ENCODE measurements around the gene STX5. TPM values are rescaled to one million over a fixed set of nuclear protein-coding genes. Genes with fewer than 3 reads are reported as not detected.

Gene STX5
- total and polyA plus RNA-seq, 9 of the 15 experiments (the other 6 are each of a cell fraction or from before 2014, with no cell fraction given), result 2.8 to 28.6 (median 23.7) TPM

DNA sequence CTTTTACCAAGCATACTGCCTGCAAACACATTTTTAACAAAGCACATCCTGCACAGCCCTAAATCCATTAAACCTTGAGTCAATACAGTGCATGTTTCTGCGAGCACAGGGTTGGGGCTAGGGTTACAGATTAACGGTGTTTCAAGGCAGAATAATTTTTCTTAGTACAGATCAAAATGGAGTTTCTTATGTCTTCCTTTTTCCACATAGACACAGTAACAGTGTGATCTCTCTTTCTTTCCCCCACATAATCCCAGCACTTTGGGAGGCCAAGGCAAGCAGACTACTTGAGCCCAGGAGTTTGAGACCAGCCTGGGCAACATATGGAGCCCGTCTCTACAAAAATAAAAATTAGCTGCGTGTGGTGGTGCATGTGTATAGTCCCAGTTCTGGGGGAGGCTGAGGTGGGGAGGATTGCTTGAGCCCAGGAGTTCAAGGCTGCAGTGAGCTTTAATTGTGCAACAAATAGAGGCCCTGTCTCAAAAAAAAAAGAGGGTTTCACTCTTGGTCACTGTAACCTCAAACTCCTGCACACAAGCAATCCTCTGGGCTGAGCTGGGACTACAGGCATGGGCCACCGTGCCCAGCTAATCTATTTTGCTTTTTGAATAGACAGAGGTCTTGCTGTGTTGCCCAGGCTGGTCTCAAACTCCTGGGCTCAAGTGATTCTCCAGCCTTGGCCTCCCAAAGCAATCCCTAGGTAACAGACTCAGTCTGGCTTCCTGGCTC is 29.1 kb upstream of the STX5 start (continued):
- TF ChIP-seq, protein P1, sequence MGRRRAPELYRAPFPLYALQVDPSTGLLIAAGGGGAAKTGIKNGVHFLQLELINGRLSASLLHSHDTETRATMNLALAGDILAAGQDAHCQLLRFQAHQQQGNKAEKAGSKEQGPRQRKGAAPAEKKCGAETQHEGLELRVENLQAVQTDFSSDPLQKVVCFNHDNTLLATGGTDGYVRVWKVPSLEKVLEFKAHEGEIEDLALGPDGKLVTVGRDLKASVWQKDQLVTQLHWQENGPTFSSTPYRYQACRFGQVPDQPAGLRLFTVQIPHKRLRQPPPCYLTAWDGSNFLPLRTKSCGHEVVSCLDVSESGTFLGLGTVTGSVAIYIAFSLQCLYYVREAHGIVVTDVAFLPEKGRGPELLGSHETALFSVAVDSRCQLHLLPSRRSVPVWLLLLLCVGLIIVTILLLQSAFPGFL (CRISPR knock-in tag; IDR thresholded peaks at IDR 0.05), result 0 out of 2 replicates have a peak, but pooled peaks have one; percentile 21
- TF ChIP-seq, protein P2, sequence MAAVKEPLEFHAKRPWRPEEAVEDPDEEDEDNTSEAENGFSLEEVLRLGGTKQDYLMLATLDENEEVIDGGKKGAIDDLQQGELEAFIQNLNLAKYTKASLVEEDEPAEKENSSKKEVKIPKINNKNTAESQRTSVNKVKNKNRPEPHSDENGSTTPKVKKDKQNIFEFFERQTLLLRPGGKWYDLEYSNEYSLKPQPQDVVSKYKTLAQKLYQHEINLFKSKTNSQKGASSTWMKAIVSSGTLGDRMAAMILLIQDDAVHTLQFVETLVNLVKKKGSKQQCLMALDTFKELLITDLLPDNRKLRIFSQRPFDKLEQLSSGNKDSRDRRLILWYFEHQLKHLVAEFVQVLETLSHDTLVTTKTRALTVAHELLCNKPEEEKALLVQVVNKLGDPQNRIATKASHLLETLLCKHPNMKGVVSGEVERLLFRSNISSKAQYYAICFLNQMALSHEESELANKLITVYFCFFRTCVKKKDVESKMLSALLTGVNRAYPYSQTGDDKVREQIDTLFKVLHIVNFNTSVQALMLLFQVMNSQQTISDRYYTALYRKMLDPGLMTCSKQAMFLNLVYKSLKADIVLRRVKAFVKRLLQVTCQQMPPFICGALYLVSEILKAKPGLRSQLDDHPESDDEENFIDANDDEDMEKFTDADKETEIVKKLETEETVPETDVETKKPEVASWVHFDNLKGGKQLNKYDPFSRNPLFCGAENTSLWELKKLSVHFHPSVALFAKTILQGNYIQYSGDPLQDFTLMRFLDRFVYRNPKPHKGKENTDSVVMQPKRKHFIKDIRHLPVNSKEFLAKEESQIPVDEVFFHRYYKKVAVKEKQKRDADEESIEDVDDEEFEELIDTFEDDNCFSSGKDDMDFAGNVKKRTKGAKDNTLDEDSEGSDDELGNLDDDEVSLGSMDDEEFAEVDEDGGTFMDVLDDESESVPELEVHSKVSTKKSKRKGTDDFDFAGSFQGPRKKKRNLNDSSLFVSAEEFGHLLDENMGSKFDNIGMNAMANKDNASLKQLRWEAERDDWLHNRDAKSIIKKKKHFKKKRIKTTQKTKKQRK (IDR thresholded peaks at IDR 0.05; ENCODE audit: borderline replicate concordance, low read depth, low read length), result no peak
- TF ChIP-seq PCBP2 (IDR thresholded peaks at IDR 0.05; ENCODE audit: low read depth, low read length, poor library complexity, severe bottlenecking) (no peak), ZFP30 (CRISPR knock-in tag; IDR thresholded peaks at IDR 0.05; ENCODE audit: borderline replicate concordance) (no peak), NR4A1 (CRISPR knock-in tag; IDR thresholded peaks at IDR 0.05) (no peak), NR4A1 (tag; IDR thresholded peaks at IDR 0.05) (peak; percentile 93), ARID1B (IDR thresholded peaks at IDR 0.05) (no peak), EHMT2 (IDR thresholded peaks at IDR 0.05) (no peak), MTA3 (IDR thresholded peaks at IDR 0.05; ENCODE audit: borderline replicate concordance) (no peak), XRCC3 (IDR thresholded peaks at IDR 0.05) (no peak), NFXL1 (CRISPR knock-in tag; IDR thresholded peaks at IDR 0.05) (peak; percentile 81; the same call in 1 of the 2 replicates), EGR1 (conservative IDR thresholded peaks at IDR 0.05) (no peak), CHD2 (IDR thresholded peaks at IDR 0.05; ENCODE audit: low read depth, low read length) (no peak)
- TF ChIP-seq, protein P3, sequence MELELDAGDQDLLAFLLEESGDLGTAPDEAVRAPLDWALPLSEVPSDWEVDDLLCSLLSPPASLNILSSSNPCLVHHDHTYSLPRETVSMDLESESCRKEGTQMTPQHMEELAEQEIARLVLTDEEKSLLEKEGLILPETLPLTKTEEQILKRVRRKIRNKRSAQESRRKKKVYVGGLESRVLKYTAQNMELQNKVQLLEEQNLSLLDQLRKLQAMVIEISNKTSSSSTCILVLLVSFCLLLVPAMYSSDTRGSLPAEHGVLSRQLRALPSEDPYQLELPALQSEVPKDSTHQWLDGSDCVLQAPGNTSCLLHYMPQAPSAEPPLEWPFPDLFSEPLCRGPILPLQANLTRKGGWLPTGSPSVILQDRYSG (tag; conservative IDR thresholded peaks at IDR 0.05; ENCODE audit: low read depth), result peak; percentile 81
- TF ChIP-seq, protein P4, sequence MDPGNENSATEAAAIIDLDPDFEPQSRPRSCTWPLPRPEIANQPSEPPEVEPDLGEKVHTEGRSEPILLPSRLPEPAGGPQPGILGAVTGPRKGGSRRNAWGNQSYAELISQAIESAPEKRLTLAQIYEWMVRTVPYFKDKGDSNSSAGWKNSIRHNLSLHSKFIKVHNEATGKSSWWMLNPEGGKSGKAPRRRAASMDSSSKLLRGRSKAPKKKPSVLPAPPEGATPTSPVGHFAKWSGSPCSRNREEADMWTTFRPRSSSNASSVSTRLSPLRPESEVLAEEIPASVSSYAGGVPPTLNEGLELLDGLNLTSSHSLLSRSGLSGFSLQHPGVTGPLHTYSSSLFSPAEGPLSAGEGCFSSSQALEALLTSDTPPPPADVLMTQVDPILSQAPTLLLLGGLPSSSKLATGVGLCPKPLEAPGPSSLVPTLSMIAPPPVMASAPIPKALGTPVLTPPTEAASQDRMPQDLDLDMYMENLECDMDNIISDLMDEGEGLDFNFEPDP (CRISPR knock-in tag; IDR thresholded peaks at IDR 0.05), result no peak

Data from K562 (cell line).